ENCODE measurements around the gene GAL3ST2.

Gene GAL3ST2

GRCh38 chr2:241849616-241850543, 73.3 kb downstream of the GAL3ST2 start:
- DNase-seq = no peak

- no peak for DNase-seq
Measured at GRCh38 chr2:241850544-241851324, 74.1 kb downstream of the GAL3ST2 start.

- no peak for DNase-seq
Measured at GRCh38 chr2:241851325-241852115, 74.9 kb downstream of the GAL3ST2 start.

- no peak for DNase-seq
Measured at GRCh38 chr2:241852116-241852980, 75.7 kb downstream of the GAL3ST2 start.

GRCh38 chr2:241852981-241853631, 76.5 kb downstream of the GAL3ST2 start:
- DNase-seq = no peak
